Kasumi-1 (cell line): Measurements from ENCODE around the gene SLC9A5.

Source experiments
- DNase-seq, 2 experiments: peaks; one replicate each; lab custom pipeline; 2025; lab: John Stamatoyannopoulos, UW

The SLC9A5 gene

DNA sequence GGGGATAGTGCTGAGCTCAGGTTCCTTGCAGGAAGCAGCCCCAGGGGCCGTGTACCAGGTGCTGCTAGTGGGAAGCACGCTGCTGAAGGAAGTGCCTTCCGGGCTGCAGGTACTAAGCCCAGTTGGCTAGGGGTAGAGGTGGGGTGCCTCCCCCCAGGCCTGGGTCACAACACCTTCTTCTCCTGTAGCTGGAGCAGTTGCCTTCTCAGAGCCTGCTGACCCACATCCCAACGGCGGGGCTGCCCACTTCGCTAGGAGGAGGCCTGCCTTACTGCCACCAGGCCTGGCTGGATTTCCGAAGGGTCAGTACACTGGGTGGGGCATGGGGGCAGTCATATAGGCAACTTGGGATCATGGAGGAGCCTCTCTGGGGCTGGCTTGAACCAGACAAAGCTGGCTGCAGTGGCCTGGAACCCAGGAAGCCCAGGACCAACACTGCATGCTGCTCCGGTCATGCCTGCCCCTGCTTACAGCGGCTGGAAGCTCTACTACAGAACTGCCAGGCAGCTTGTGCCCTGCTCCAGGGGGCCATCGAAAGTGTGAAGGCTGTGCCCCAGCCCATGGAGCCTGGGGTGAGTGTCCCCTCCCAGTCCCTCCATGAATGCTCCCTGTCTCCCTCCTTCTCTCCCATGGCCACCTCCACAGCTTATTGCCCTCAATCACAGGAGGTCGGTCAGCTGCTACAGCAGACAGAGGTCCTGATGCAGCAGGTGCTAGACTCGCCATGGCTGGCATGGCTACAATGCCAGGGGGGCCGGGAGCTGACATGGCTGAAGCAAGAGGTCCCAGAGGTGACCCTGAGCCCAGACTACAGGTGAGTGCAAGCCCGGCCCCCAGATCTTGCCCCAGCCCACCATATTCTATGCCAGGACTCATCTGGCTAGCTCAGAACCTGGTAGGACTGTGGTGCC lies 33.0 kb downstream of the SLC9A5 start:
- DNase-seq = no peak

DNA sequence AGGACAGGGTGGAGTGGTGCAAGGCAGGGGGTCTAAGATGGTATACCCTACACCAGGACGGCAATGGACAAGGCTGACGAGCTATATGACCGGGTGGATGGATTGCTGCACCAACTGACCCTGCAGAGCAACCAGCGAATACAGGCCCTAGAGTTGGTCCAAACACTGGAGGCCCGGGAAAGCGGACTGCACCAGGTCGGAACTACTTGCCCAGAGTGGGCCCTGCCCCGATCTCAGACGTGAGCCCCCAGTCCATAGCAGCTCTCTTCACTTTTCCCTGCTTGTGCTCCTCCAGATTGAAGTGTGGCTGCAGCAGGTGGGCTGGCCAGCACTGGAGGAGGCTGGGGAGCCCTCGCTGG lies 33.6 kb downstream of the SLC9A5 start:
- no peak for DNase-seq

DNA sequence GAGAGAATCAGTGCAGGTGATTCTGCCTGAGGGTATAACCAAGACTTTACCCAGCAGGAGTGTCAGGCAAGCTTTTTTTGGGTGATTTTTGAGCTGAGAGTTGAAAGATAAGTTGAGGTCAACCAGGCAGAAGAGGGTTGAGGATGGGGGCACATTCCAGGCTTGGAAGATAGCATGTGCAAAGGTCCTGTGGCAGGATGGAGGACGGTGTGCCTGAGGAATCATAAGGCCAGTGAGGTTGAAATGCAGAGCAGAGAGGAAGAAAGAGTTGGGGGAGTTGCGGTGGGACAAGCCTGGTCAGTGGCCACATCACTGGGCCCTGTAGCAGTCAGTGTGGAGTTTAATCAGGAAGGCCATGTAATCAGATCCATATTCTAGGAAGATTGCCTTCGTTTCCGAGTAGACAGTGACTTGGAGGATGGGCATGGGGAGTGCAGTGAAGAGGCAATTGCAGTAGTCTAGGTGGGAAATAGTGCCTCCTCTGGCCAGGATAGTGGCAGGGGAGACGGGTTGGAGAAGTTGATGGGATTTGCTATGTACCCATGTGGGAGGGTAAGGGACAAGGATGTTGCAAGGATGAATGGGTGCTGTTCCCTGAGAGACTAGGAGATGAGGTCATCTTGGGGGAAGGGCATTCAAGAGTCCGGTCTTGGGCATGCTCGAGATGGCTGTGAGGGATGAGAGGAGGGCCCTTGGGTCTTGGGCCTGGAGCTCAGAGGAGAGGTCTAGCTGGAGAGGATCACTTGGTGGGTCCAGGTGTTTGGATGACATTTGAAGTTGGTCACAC lies 34.5 kb downstream of the SLC9A5 start:
- DNase-seq = no peak

- DNase-seq = no peak
Observed at GRCh38 chr16:67283826-67284555, 35.2 kb downstream of the SLC9A5 start.

DNA sequence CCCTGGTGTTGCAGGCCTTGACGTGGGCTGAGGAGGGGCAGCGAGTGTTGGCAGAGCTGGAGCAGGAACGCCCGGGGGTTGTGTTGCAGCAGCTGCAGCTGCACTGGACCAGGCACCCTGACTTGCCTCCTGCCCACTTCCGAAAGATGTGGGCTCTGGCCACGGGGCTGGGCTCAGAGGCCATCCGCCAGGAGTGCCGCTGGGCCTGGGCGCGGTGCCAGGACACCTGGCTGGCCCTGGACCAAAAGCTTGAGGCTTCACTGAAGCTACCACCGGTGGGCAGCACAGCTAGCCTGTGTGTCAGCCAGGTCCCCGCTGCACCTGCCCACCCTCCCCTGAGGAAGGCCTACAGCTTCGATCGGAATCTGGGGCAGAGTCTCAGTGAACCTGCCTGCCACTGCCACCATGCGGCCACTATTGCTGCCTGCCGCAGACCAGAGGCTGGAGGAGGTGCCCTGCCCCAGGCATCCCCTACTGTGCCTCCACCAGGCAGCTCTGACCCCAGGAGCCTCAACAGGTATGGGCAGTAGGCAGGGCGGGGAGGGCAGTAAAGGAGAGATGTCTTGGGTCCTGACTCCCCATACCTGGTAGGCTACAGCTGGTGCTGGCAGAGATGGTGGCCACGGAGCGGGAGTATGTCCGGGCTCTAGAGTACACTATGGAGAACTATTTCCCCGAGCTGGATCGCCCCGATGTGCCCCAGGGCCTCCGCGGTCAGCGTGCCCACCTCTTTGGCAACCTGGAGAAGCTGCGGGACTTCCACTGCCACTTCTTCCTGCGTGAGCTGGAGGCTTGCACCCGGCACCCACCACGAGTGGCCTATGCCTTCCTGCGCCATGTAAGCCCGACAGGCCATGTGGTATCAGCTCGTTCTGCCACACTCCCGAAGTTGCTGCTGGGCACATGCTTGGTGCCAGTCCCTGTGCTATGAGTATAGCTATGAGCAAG lies 36.2 kb downstream of the SLC9A5 start:
- DNase-seq = no peak

- no peak for DNase-seq
Observed at GRCh38 chr16:67286441-67287235, 37.9 kb downstream of the SLC9A5 start.

DNA sequence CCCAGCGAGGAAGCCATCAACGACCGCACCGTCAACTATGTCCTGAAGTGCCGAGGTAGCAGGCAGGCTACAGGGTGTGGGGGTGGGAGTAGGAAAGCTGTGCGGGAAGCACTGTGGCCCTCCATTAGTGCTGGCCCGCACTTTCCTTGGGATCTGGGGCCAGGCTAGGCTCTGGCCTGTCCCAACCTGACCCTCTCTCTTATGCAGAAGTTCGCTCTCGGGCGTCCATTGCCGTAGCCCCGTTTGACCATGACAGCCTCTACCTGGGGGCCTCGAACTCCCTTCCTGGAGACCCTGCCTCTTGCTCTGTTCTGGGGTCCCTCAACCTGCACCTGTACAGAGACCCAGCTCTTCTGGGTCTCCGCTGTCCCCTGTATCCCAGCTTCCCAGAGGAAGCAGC lies 39.2 kb downstream of the SLC9A5 start:
- DNase-seq = no peak

DNA sequence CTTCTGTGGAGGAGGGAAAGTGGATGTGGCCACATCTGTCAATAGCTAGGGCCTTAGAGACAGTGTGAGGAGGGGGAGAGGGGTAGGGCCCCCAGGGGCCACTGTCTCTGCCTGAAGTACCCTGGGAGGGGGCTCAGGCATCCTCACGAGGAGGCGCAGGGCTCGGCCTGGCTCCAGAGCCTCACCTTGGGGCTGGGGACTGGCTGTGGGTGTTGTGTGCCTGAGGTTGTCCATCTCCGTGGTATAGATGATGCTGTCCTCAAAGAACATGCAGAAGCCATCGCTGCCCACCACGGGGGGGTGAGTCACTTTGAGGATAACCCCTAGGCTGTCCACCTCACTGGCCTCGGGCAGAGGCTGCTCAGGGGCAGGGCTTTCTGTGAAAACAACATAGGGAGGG lies 42.7 kb downstream of the SLC9A5 start:
- DNase-seq = no peak

GRCh38 chr16:67294171-67294757 lies 45.5 kb downstream of the SLC9A5 start:
- no peak for DNase-seq

DNA sequence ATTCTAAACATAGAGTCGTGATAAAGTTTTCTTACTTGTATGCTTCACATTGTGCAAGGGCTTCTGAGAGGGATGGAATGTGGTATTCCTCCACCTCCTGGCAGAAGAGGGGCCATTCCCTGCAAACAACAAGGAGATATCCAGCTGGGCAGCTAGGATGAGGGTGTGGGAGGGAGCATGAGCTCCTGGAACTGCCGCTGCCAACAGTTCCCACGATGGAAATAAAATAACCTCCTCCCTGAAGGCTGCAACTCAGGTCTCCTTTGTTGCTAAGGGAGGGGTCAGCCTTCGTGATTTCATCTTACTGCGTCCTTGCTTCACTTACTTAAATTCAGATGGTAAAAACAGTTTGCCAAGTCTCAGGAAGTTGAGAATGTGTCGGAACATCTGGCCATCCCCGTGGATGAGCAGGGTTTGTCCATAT lies 46.2 kb downstream of the SLC9A5 start:
- DNase-seq = no peak

- no peak for DNase-seq
Observed at GRCh38 chr16:67296420-67296819, 47.6 kb downstream of the SLC9A5 start.

- no peak for DNase-seq
Observed at GRCh38 chr16:67298277-67298676, 49.5 kb downstream of the SLC9A5 start.

- DNase-seq = no peak
Observed at GRCh38 chr16:67299269-67299668, 50.5 kb downstream of the SLC9A5 start.

DNA sequence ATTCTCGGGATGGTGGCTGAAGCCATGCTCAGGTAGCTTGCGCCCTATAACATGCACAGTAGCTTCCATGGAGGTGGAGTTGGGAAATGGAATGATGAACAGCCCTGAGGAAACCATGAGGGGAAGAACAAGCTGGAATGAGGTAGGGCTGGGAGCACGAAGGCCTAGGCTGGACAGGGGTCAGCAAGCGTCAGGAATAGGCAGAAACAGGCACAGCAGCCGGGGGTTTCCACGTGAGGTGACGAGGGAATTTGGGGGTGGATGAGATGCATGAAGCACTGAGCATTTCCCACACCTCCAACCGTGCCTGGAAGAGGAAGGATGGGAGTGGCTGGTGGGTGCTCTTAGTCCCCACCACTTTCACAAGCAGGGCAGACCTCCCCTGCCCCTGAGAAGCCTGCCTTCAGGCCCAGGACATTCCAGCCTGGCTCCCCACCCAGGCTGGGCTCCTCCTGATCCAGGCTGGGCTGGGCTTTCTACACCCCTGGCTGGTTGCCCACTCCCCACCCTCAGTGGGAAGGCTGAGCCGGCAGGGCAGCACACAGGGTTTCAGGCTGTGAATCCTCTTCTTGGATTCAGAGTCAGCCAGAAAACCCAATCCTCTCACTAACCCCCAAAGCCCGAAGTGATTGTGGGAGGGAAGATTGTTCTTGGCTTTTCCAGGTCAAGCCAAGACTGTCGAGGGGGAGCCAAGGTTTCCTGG lies 52.5 kb downstream of the SLC9A5 start:
- no peak for DNase-seq

DNA sequence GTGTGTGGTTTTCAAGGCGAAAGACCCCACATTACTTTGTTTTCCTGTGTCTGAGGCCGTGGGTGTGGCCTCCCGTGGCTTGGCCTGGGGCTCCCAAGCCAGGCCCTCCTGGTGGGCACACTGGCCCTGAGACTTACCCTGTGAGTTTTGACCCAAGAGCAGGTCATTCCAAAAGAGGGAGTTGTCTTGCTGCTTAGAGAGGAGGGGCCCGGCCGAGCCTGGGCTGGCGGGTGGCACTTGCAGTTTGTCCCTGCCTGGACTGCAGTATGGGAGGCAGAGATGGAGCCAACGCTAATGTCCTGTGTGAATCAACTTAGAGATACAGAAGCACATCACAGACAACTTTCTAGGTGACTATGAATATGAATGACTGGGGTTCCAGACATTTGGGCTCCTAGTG lies 53.3 kb downstream of the SLC9A5 start:
- DNase-seq = no peak

DNA sequence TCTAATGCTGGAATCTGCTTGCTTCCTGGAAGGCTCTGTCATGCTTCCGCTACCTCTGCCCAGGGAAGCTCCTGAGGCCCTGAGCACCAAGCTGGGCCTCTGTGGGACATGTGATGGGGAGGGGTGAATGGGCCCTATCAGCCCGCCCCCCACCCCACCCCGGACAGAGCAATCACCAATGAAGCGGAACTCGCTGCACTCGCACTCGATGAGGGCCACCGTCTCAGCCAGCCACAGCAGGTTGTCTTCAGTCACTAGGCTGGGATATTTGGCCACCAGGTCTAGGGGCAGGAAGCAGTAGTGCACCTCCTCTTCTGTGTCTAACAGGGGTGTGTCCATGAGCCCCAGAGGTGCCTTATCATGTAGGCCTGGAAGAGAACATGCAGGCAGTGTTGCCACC lies 54.2 kb downstream of the SLC9A5 start:
- DNase-seq = no peak

GRCh38 chr16:67304020-67304419 lies 55.2 kb downstream of the SLC9A5 start:
- DNase-seq = no peak

- DNase-seq = no peak
Observed at GRCh38 chr16:67305216-67306071, 56.7 kb downstream of the SLC9A5 start.

DNA sequence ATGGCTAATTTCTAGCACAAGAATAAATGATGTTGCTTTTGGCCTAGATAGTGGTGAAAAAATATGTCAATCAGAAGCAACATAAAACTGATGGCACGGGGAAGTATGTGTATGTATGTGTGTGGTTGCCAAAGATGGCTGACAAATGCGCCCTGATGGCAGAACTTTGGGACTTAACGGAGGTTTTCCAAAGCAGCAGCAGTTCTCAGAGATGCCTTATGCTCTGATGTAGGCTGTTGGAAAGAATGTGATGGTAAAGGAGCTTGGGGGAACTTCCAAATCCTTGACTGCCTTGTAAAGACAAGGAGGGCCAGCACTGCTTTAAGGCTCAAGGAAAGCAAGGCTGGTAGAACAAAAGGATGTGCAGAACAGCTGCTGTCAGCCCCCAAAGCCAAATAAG lies 61.8 kb downstream of the SLC9A5 start:
- no peak for DNase-seq
